ENCODE measurements around the gene NHS.

- TF ChIP-seq, protein P1, sequence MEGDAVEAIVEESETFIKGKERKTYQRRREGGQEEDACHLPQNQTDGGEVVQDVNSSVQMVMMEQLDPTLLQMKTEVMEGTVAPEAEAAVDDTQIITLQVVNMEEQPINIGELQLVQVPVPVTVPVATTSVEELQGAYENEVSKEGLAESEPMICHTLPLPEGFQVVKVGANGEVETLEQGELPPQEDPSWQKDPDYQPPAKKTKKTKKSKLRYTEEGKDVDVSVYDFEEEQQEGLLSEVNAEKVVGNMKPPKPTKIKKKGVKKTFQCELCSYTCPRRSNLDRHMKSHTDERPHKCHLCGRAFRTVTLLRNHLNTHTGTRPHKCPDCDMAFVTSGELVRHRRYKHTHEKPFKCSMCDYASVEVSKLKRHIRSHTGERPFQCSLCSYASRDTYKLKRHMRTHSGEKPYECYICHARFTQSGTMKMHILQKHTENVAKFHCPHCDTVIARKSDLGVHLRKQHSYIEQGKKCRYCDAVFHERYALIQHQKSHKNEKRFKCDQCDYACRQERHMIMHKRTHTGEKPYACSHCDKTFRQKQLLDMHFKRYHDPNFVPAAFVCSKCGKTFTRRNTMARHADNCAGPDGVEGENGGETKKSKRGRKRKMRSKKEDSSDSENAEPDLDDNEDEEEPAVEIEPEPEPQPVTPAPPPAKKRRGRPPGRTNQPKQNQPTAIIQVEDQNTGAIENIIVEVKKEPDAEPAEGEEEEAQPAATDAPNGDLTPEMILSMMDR (IDR thresholded peaks at IDR 0.05; ENCODE audit: insufficient read depth, low read length), result no peak
- TF ChIP-seq, protein P2, sequence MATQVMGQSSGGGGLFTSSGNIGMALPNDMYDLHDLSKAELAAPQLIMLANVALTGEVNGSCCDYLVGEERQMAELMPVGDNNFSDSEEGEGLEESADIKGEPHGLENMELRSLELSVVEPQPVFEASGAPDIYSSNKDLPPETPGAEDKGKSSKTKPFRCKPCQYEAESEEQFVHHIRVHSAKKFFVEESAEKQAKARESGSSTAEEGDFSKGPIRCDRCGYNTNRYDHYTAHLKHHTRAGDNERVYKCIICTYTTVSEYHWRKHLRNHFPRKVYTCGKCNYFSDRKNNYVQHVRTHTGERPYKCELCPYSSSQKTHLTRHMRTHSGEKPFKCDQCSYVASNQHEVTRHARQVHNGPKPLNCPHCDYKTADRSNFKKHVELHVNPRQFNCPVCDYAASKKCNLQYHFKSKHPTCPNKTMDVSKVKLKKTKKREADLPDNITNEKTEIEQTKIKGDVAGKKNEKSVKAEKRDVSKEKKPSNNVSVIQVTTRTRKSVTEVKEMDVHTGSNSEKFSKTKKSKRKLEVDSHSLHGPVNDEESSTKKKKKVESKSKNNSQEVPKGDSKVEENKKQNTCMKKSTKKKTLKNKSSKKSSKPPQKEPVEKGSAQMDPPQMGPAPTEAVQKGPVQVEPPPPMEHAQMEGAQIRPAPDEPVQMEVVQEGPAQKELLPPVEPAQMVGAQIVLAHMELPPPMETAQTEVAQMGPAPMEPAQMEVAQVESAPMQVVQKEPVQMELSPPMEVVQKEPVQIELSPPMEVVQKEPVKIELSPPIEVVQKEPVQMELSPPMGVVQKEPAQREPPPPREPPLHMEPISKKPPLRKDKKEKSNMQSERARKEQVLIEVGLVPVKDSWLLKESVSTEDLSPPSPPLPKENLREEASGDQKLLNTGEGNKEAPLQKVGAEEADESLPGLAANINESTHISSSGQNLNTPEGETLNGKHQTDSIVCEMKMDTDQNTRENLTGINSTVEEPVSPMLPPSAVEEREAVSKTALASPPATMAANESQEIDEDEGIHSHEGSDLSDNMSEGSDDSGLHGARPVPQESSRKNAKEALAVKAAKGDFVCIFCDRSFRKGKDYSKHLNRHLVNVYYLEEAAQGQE (IDR thresholded peaks at IDR 0.05; ENCODE audit: insufficient replicate concordance, low read depth), result no peak
- no peak for TF ChIP-seq SPI1 (IDR thresholded peaks at IDR 0.05; ENCODE audit: borderline replicate concordance, low read depth)
- no peak for TF ChIP-seq POLR2AphosphoS5 (IDR thresholded peaks at IDR 0.05; ENCODE audit: low read depth)
- no peak for TF ChIP-seq GABPA (IDR thresholded peaks at IDR 0.05; ENCODE audit: low read depth)
These were observed 160.2 kb downstream of the NHS start for GRCh38 chrX:17535229-17535628.
